ENCODE data around the gene CACNA2D2. TPM values are rescaled to one million over a fixed set of nuclear protein-coding genes. Genes with fewer than 3 reads are reported as not detected.

CACNA2D2 gene
- total RNA-seq, 1 donor from 2014 or later, result 1.00 TPM

DNA sequence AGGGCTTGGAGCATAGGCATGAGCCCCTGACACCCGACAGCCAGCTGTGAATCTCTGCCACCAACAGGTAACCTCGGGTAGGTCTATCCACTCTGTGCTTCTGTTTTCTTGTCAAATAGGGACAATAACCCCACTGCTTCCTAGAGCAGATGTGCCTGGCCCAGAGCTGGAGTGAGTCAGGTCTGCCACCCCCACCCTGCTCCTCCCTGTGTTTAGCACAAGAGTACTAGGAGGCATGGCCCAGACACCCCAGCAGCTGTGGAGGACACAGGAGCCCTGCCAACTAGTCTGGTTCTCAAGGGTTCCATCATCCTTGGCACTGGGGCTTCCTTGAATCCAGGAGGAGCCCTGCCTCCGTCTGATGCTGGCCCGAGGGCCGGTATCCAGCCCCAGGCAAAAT is 110.4 kb downstream of the CACNA2D2 start:
- no peaks in the 10 kb centered on the region for H3K36me3 Mint-ChIP-seq (ENCODE audit: low read depth, unreplicated experiment)
- DNase-seq (ENCODE audit: low read depth), result no peak
- Histone ChIP-seq H3K27me3 (ENCODE audit: insufficient read depth, low read length) (peaks cover 4% of the 10 kb centered on the region), H3K9ac (ENCODE audit: low read length) (no peak overlapping the region), H3K79me2 (ENCODE audit: insufficient read depth, low read length) (no peaks in the 10 kb centered on the region), H2AFZ (ENCODE audit: low read depth, low read length) (no peak overlapping the region), H3K4me2 (ENCODE audit: low read length) (no peak overlapping the region), H3K4me1 (ENCODE audit: insufficient read depth, low read length) (peaks cover 8% of the 10 kb centered on the region), H3K27ac (ENCODE audit: low read depth, low read length) (no peak overlapping the region), H3K36me3 (ENCODE audit: insufficient read depth, low read length) (no peaks in the 10 kb centered on the region), H3K4me3 (ENCODE audit: insufficient read depth, low read depth, low read length) (no peak overlapping the region), H4K20me1 (ENCODE audit: insufficient read depth, low read length) (no peaks in the 10 kb centered on the region), H3K9me3 (ENCODE audit: insufficient read depth, low read depth, low read length) (no peaks in the 10 kb centered on the region)
- H3K4me1 Mint-ChIP-seq (ENCODE audit: low read depth, unreplicated experiment), result peaks cover 2% of the 10 kb centered on the region
- TF ChIP-seq EZH2 (IDR thresholded peaks at IDR 0.05; ENCODE audit: insufficient read depth, low read length), result no peak
- TF ChIP-seq, protein P1, sequence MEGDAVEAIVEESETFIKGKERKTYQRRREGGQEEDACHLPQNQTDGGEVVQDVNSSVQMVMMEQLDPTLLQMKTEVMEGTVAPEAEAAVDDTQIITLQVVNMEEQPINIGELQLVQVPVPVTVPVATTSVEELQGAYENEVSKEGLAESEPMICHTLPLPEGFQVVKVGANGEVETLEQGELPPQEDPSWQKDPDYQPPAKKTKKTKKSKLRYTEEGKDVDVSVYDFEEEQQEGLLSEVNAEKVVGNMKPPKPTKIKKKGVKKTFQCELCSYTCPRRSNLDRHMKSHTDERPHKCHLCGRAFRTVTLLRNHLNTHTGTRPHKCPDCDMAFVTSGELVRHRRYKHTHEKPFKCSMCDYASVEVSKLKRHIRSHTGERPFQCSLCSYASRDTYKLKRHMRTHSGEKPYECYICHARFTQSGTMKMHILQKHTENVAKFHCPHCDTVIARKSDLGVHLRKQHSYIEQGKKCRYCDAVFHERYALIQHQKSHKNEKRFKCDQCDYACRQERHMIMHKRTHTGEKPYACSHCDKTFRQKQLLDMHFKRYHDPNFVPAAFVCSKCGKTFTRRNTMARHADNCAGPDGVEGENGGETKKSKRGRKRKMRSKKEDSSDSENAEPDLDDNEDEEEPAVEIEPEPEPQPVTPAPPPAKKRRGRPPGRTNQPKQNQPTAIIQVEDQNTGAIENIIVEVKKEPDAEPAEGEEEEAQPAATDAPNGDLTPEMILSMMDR (IDR thresholded peaks at IDR 0.05; ENCODE audit: insufficient read depth, low read depth, low read length), result no peak
- H3K4me3 Mint-ChIP-seq (ENCODE audit: unreplicated experiment), result no peak overlapping the region
- H3K9me3 Mint-ChIP-seq (ENCODE audit: unreplicated experiment), result no peaks in the 10 kb centered on the region
- no peak for FAIRE-seq
- peaks cover 19% of the 10 kb centered on the region for H3K27me3 Mint-ChIP-seq (ENCODE audit: low read depth, unreplicated experiment)
- no peak overlapping the region for H3K27ac Mint-ChIP-seq (ENCODE audit: unreplicated experiment)

DNA sequence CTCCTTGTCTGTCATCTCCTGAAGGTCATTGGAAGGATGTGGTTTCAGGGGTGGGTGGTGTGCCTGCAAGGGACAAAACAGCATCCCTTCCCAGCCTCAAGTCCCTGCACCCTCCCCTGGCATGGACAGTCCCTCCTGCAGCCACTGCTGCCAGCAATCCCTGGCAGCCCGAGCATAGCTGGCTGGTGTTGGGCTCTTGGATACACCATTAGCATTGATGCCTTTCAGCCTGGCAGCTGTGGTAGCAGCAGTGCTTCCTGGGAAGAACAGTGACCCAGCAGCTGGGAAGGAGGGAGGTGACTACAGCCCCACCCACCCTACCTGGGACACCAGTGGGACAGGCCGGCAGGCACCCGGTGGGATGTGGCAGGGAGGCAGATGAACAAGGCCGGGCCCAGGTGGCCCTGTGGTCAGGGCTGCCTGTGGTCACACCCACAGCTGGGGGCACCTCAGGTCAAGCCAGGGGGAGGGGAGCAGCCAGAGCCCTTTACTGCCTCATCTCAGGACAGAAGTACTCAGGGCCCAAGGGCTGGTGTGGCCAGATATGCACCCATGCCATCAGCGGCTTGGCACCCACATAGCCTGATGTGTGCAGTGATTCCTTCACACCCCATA is 111.2 kb downstream of the CACNA2D2 start:
- Histone ChIP-seq H3K4me1 (ENCODE audit: insufficient read depth, low read length) (peaks cover 8% of the 10 kb centered on the region), H3K27me3 (ENCODE audit: insufficient read depth, low read length) (peaks cover 4% of the 10 kb centered on the region)
- H3K27ac Mint-ChIP-seq (ENCODE audit: unreplicated experiment), result no peak overlapping the region

More for the DNA sequence above, 111.2 kb downstream of the CACNA2D2 start:
- H3K9me3 Mint-ChIP-seq (ENCODE audit: unreplicated experiment), result no peaks in the 10 kb centered on the region
- no peaks in the 10 kb centered on the region for H3K36me3 ChIP-seq (ENCODE audit: insufficient read depth, low read length)
- no peaks in the 10 kb centered on the region for H3K36me3 Mint-ChIP-seq (ENCODE audit: low read depth, unreplicated experiment)
- no peak for TF ChIP-seq EZH2 (IDR thresholded peaks at IDR 0.05; ENCODE audit: insufficient read depth, low read length)
- TF ChIP-seq, protein P1 (IDR thresholded peaks at IDR 0.05; ENCODE audit: insufficient read depth, low read depth, low read length), result no peak
- H3K4me2 ChIP-seq (ENCODE audit: low read length), result no peak overlapping the region
- no peak overlapping the region for H3K4me3 Mint-ChIP-seq (ENCODE audit: unreplicated experiment)
- H3K4me3 ChIP-seq (ENCODE audit: insufficient read depth, low read depth, low read length), result no peak overlapping the region
- DNase-seq (ENCODE audit: low read depth) (no peak), FAIRE-seq (no peak)
- H3K9me3 ChIP-seq (ENCODE audit: insufficient read depth, low read depth, low read length), result no peaks in the 10 kb centered on the region
- H4K20me1 ChIP-seq (ENCODE audit: insufficient read depth, low read length), result no peaks in the 10 kb centered on the region
- H3K79me2 ChIP-seq (ENCODE audit: insufficient read depth, low read length), result no peaks in the 10 kb centered on the region
- H3K27me3 Mint-ChIP-seq (ENCODE audit: low read depth, unreplicated experiment), result peaks cover 19% of the 10 kb centered on the region
- H3K4me1 Mint-ChIP-seq (ENCODE audit: low read depth, unreplicated experiment), result peaks cover 2% of the 10 kb centered on the region
- H3K27ac ChIP-seq (ENCODE audit: low read depth, low read length), result no peak overlapping the region
- H2AFZ ChIP-seq (ENCODE audit: low read depth, low read length), result no peak overlapping the region
- no peak overlapping the region for H3K9ac ChIP-seq (ENCODE audit: low read length)
